Transverse colon (tissue), 4 donors: ENCODE results near the gene BDKRB2. TPM values are rescaled to one million over a fixed set of nuclear protein-coding genes. Genes with fewer than 3 reads are reported as not detected.

Experiments
- DNase-seq: peaks from one replicate; pipeline ENCODE4 v3.0.0-alpha.2; 2019
- H3K27ac ChIP-seq, 4 donors: fragments of 200-600 bp; sonication (generic); 2 replicates each; pipeline ENCODE4 v1.5.1; 2016 to 2018; ENCODE audit warnings: inconsistent platforms in 4 of 4
- H3K27me3 ChIP-seq: fragments of 200-600 bp; sonication (generic); 2 replicates; pipeline ENCODE4 v1.5.1; 2017; ENCODE audit warnings: inconsistent platforms
- H3K36me3 ChIP-seq, 4 donors: fragments of 200-600 bp; sonication (generic); 2 replicates each; pipeline ENCODE4 v1.5.1; 2017 to 2019; ENCODE audit warnings: inconsistent platforms in 4 of 4
- H3K4me1 ChIP-seq, 4 donors: fragments of 200-600 bp; sonication (generic); 2 replicates each; pipeline ENCODE4 v1.5.1; 2017 to 2020; ENCODE audit warnings: inconsistent platforms in 4 of 4
- H3K4me3 ChIP-seq, 4 donors: fragments of 200-600 bp; sonication (generic); 1 replicate in 1 of 4; 2 replicates in 3 of 4; pipeline versions ENCODE4 v1.5.1 to v1.6.1; 2017 to 2019; ENCODE audit warnings: inconsistent platforms in 4 of 4
- H3K9me3 ChIP-seq, 2 donors: fragments of 200-600 bp; sonication (generic); 2 replicates each; pipeline ENCODE4 v1.5.1; 2017 to 2019; ENCODE audit warnings: inconsistent platforms in 2 of 2
- CTCF ChIP-seq, 5 experiments: fragments of 200-600 bp in 3 of 5; fragments of 450-650 bp in 2 of 5; sonication (generic) in 3 of 5; IDR thresholded peaks; 1 replicate in 2 of 5; 2 replicates in 3 of 5; pipeline ENCODE4 v1.5.1; 2016 to 2017; ENCODE audit warnings: antibody characterized with exemption in 5 of 5, inconsistent platforms in 3 of 5, mild to moderate bottlenecking in 2 of 5, moderate library complexity in 1 of 5
- EP300 ChIP-seq: sonication (generic); formaldehyde crosslinking; IDR thresholded peaks from one replicate; pipeline ENCODE4 v1.6.1; 2017; ENCODE audit warnings: antibody characterized with exemption, low read depth
- POLR2A ChIP-seq: fragments of 450-650 bp; IDR thresholded peaks from one replicate; pipeline ENCODE4 v1.6.1; 2016; ENCODE audit warnings: antibody characterized with exemption, mild to moderate bottlenecking, moderate library complexity
- POLR2AphosphoS5 ChIP-seq, 3 donors: sonication (generic); formaldehyde crosslinking; IDR thresholded peaks; one replicate each; pipeline ENCODE4 v1.6.1; 2016; ENCODE audit warnings: antibody characterized with exemption in 3 of 3
- WGBS, 2 donors: methylation state at CpG; one replicate each; pipeline ENCODE4 v1.1.5; 2018; ENCODE audit warnings: low coverage in 1 of 2; 5-methylcytosine and 5-hydroxymethylcytosine counted together
- in situ Hi-C, 4 donors: fragments of 200-750 bp; cut with MboI; loops; one replicate each; pipeline versions ENCODE4 v1.15.0 to v1.15.1; 2017; ENCODE audit warnings: low sequenced_read_pairs in 3 of 4, low pct_ligation_motif_present in 1 of 4, low pct_unique_long_range_greater_than_20kb in 1 of 4
- intact Hi-C: fragments of 100-400 bp; cut with DNase I; formaldehyde crosslinking; loops from one replicate; pipeline ENCODE4 v1.15.1; 2023; ENCODE audit warnings: low total_unique reads
- total RNA-seq, 4 donors: library from RNA; depleted of rRNA; stranded (reverse); fragments of >200 nt; gene quantifications; one replicate each; pipeline ENCODE4 v1.1.0, GENCODE V29; 2016

BDKRB2 gene
- 10 to 100 TPM in 3 of 4 donors, 1 to 10 TPM in 1; 2.6 to 19.8 (median 17.4) TPM for total RNA-seq

GRCh38 chr14:96204151-96205058 is at the start of gene BDKRB2:
Gene BDKRB2, plus strand, starts transcription at chr14:96204839. Its CDS starts 32,269 bp downstream, at chr14:96237108.
- intact Hi-C loops (loop anchor here (10.0 kb wide), 1 partner anchor 100 kb away; no protein-coding TSS in a partner anchor), in situ Hi-C loops (no loop called here)
- Histone ChIP-seq H3K27ac (peak within 1 kb of the TSS; percentile 69 to 84 (median 80)), H3K4me1 (peaks cover 8 to 35% (median 28%) of the 10 kb centered on the region in 4 donors), H3K27me3 (no peaks in the 10 kb centered on the region), H3K36me3 (no peaks in the 10 kb centered on the region), H3K4me3 (peak within 1 kb of the TSS; percentile 25 to 51 (median 36)), H3K9me3 (no peaks in the 10 kb centered on the region)
- peak; percentile 82 for DNase-seq
- 12 to 18% methylated on average over 3 to 37 of the region's 41 CpGs for WGBS, 2 donors
- TF ChIP-seq POLR2AphosphoS5 (IDR thresholded peaks at IDR 0.05), result peak; percentile 89 to 95 (median 94)
- peak; percentile 95 for TF ChIP-seq POLR2A
- TF ChIP-seq EP300, result no peak

- DNase-seq, result no peak
- H3K4me3 ChIP-seq, result no peak overlapping the region
- no peaks in the 10 kb centered on the region for H3K27me3 ChIP-seq
- peaks cover 0 to 5% (median 4%) of the 10 kb centered on the region in 4 donors for H3K4me1 ChIP-seq
- WGBS, 2 donors, result 99 to 100% methylated on average over 2 of the region's 2 CpGs
- H3K9me3 ChIP-seq, result no peaks in the 10 kb centered on the region
- no peak for TF ChIP-seq EP300
- no peak for TF ChIP-seq CTCF (IDR thresholded peaks at IDR 0.05)
- no peak for TF ChIP-seq POLR2A
- no peak for TF ChIP-seq POLR2AphosphoS5 (IDR thresholded peaks at IDR 0.05)
- H3K27ac ChIP-seq, result no peak overlapping the region
- intact Hi-C loops, result no loop called here
- H3K36me3 ChIP-seq, result no peaks in the 10 kb centered on the region
- in situ Hi-C loops, result no loop called here
These were observed 49.7 kb upstream of the BDKRB2 start for GRCh38 chr14:96154900-96155299.

- H3K27me3 ChIP-seq, result no peaks in the 10 kb centered on the region
- no peak overlapping the region for H3K27ac ChIP-seq
- in situ Hi-C loops, result no loop called here
- no peaks in the 10 kb centered on the region for H3K36me3 ChIP-seq
- intact Hi-C loops, result no loop called here
- H3K4me3 ChIP-seq, result no peak overlapping the region
- DNase-seq, result no peak
- WGBS, 2 donors, result 85 to 86% methylated on average over 4 to 7 of the region's 7 CpGs
- H3K4me1 ChIP-seq, result peaks cover 5 to 20% (median 14%) of the 10 kb centered on the region in 4 donors
- H3K9me3 ChIP-seq, result no peaks in the 10 kb centered on the region
- TF ChIP-seq POLR2A (no peak), CTCF (IDR thresholded peaks at IDR 0.05) (no peak), POLR2AphosphoS5 (IDR thresholded peaks at IDR 0.05) (no peak), EP300 (no peak)
These were observed 47.6 kb upstream of the BDKRB2 start for GRCh38 chr14:96156804-96157760.

- TF ChIP-seq POLR2A, result no peak
- no peak for TF ChIP-seq POLR2AphosphoS5 (IDR thresholded peaks at IDR 0.05)
- TF ChIP-seq CTCF (IDR thresholded peaks at IDR 0.05), result no peak
- TF ChIP-seq EP300, result no peak
These were observed 45.9 kb upstream of the BDKRB2 start for GRCh38 chr14:96158735-96159134.

More at GRCh38 chr14:96158735-96159134, 45.9 kb upstream of the BDKRB2 start:
- Histone ChIP-seq H3K4me1 (peaks cover 5 to 20% (median 14%) of the 10 kb centered on the region in 4 donors), H3K36me3 (no peaks in the 10 kb centered on the region), H3K27ac (no peak overlapping the region), H3K9me3 (no peaks in the 10 kb centered on the region), H3K4me3 (no peak overlapping the region), H3K27me3 (no peaks in the 10 kb centered on the region)
- DNase-seq, result no peak
- intact Hi-C loops (no loop called here), in situ Hi-C loops (no loop called here)
- WGBS, 2 donors, result 75 to 80% methylated on average over 3 to 7 of the region's 7 CpGs
